K562 (cell line): ENCODE data around the gene LZTS3. TPM values are rescaled to one million over a fixed set of nuclear protein-coding genes. Genes with fewer than 3 reads are reported as not detected.

Source experiments
- BRD4 ChIP-seq: fragments of 200-600 bp; sonication (generic); IDR thresholded peaks from 2 replicates; pipeline ENCODE4 v1.6.1; 2017; ENCODE audit warnings: inconsistent platforms
- ELF4 ChIP-seq: fragments of 450-650 bp; formaldehyde crosslinking; IDR thresholded peaks from 2 replicates; pipeline ENCODE4 v1.4.0; 2022; ENCODE audit warnings: missing genetic modification characterization
- FOS ChIP-seq: IDR thresholded peaks from 3 replicates; pipeline ENCODE4 v1.6.1; 2011; ENCODE audit not compliant: insufficient read length; ENCODE audit errors: extremely low read depth
- FOXJ3 ChIP-seq: sonication (generic); formaldehyde crosslinking; IDR thresholded peaks from 2 replicates; pipeline ENCODE4 v1.4.0; 2020; ENCODE audit warnings: mild to moderate bottlenecking, missing genetic modification reagents
- GABPB1 ChIP-seq: sonication (generic); formaldehyde crosslinking; IDR thresholded peaks from 2 replicates; pipeline ENCODE4 v1.8.0; 2022; ENCODE audit warnings: mild to moderate bottlenecking, missing genetic modification reagents
- HNRNPK ChIP-seq: fragments of 200-400 bp; formaldehyde crosslinking; IDR thresholded peaks from one replicate; pipeline ENCODE4 v1.6.1; 2018; ENCODE audit warnings: mild to moderate bottlenecking, low read depth, low read length; ENCODE audit not compliant: poor library complexity, severe bottlenecking
- KLF6 ChIP-seq: fragments of 250-450 bp; sonication (Bioruptor Pico); IDR thresholded peaks from 2 replicates; pipeline ENCODE4 v1.4.0; 2020; ENCODE audit warnings: mild to moderate bottlenecking, moderate library complexity, borderline replicate concordance
- LEF1 ChIP-seq: fragments of 450-650 bp; IDR thresholded peaks from 2 replicates; pipeline ENCODE4 v1.6.1; 2016; ENCODE audit warnings: mild to moderate bottlenecking
- MXD1 ChIP-seq: fragments of 250-450 bp; sonication (Bioruptor Pico); IDR thresholded peaks from 2 replicates; pipeline ENCODE4 v1.8.0; 2021; ENCODE audit warnings: borderline replicate concordance, mild to moderate bottlenecking, moderate library complexity; ENCODE audit not compliant: poor library complexity, severe bottlenecking
- NFXL1 ChIP-seq: fragments of 450-650 bp; formaldehyde crosslinking; IDR thresholded peaks from 2 replicates; pipeline ENCODE4 v1.4.0; 2021; ENCODE audit warnings: mild to moderate bottlenecking
- NKRF ChIP-seq: fragments of 450-650 bp; IDR thresholded peaks from 2 replicates; pipeline ENCODE4 v1.6.1; 2016; ENCODE audit warnings: borderline replicate concordance
- RBM14 ChIP-seq: fragments of 200-400 bp; formaldehyde crosslinking; IDR thresholded peaks from 2 replicates; pipeline ENCODE4 v1.6.1; 2018; ENCODE audit warnings: low read depth, mild to moderate bottlenecking, low read length, moderate library complexity, borderline replicate concordance; ENCODE audit not compliant: insufficient read depth
- TCF15 ChIP-seq: fragments of 250-450 bp; sonication (Bioruptor Pico); IDR thresholded peaks from 2 replicates; pipeline ENCODE4 v1.8.0; 2022; ENCODE audit warnings: moderate library complexity, mild to moderate bottlenecking, inconsistent platforms
- TCF3 ChIP-seq: sonication (generic); formaldehyde crosslinking; IDR thresholded peaks from 2 replicates; pipeline ENCODE4 v1.4.0; 2020; ENCODE audit warnings: mild to moderate bottlenecking, missing genetic modification reagents
- TSHZ1 ChIP-seq: fragments of 250-450 bp; sonication (Bioruptor Pico); IDR thresholded peaks from 2 replicates; pipeline ENCODE4 v1.4.0; 2020; ENCODE audit warnings: mild to moderate bottlenecking, moderate library complexity
- ZNF197 ChIP-seq: fragments of 200-800 bp; sonication (Bioruptor generic); IDR thresholded peaks from 2 replicates; pipeline ENCODE4 v1.6.1; 2016; ENCODE audit warnings: low read depth, missing genetic modification characterization, missing compliant biosample characterization
- ZNF232 ChIP-seq: sonication (generic); formaldehyde crosslinking; IDR thresholded peaks from 2 replicates; pipeline ENCODE4 v1.8.0; 2022; ENCODE audit warnings: mild to moderate bottlenecking, missing genetic modification reagents
- polyA plus RNA-seq, 8 experiments: library from polyadenylated mRNA; depleted of rRNA in 4 of 8; stranded (reverse) in 5 of 8; unstranded in 3 of 8; fragments of >200 nt; fragmentation: Nextera tagmentation in 2 of 8; fragmentation: Illumina TruSeq in 1 of 8; extraction: Ambion mirVana in 2 of 8; extraction: Trizol in 1 of 8; gene quantifications; 2 replicates each; pipeline versions ENCODE4 v1.2.1 to v1.2.3, GENCODE V29; 2011 to 2014; ENCODE audit warnings: inconsistent platforms in 1 of 8, missing spikeins in 1 of 8
- total RNA-seq, 7 experiments: library from RNA; depleted of rRNA in 6 of 7; stranded (reverse); fragments of >200 nt in 6 of 7; fragmentation: Illumina TruSeq in 2 of 7; extraction: Trizol in 2 of 7; gene quantifications; 2 replicates each; pipeline versions ENCODE4 v1.2.1 to v1.2.3, GENCODE V29; 2011 to 2021; ENCODE audit warnings: low replicate concordance in 1 of 7
- TF ChIP-seq, protein P1 (sequence below): fragments of 450-650 bp; IDR thresholded peaks from one replicate; pipeline ENCODE4 v1.6.1; 2018; ENCODE audit warnings: mild to moderate bottlenecking, moderate library complexity; ENCODE audit not compliant: partially characterized antibody
- TF ChIP-seq, protein P2 (sequence below): sonication (generic); formaldehyde crosslinking; IDR thresholded peaks from 2 replicates; pipeline ENCODE4 v1.8.0; 2022; ENCODE audit warnings: mild to moderate bottlenecking, missing genetic modification reagents

Gene LZTS3
- total and polyA plus RNA-seq, 9 of the 15 experiments (the other 6 are each of a cell fraction or from before 2014, with no cell fraction given), result 0.07 to 2.9 (median 2.0) TPM

GRCh38 chr20:3204124-3204794, 30.9 kb upstream of the LZTS3 start, which contains the start of gene DDRGK1 (continued):
- TF ChIP-seq TSHZ1, result no peak
- no peak for TF ChIP-seq LEF1
- no peak for TF ChIP-seq BRD4
- no peak for TF ChIP-seq NFXL1 (CRISPR knock-in tag)
- TF ChIP-seq HNRNPK, result no peak
- no peak for TF ChIP-seq TCF15 (CRISPR knock-in tag)
- no peak for TF ChIP-seq TCF3 (CRISPR knock-in tag)
- TF ChIP-seq MXD1, result no peak
- TF ChIP-seq, protein P1, sequence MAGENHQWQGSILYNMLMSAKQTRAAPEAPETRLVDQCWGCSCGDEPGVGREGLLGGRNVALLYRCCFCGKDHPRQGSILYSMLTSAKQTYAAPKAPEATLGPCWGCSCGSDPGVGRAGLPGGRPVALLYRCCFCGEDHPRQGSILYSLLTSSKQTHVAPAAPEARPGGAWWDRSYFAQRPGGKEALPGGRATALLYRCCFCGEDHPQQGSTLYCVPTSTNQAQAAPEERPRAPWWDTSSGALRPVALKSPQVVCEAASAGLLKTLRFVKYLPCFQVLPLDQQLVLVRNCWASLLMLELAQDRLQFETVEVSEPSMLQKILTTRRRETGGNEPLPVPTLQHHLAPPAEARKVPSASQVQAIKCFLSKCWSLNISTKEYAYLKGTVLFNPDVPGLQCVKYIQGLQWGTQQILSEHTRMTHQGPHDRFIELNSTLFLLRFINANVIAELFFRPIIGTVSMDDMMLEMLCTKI, result no peak
- TF ChIP-seq GABPB1 (CRISPR knock-in tag), result peak; percentile 62
- TF ChIP-seq RBM14, result no peak
- TF ChIP-seq, protein P2, sequence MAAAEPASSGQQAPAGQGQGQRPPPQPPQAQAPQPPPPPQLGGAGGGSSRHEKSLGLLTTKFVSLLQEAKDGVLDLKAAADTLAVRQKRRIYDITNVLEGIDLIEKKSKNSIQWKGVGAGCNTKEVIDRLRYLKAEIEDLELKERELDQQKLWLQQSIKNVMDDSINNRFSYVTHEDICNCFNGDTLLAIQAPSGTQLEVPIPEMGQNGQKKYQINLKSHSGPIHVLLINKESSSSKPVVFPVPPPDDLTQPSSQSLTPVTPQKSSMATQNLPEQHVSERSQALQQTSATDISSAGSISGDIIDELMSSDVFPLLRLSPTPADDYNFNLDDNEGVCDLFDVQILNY (CRISPR knock-in tag), result no peak
- TF ChIP-seq FOXJ3, result no peak
- no peak for TF ChIP-seq NKRF
- TF ChIP-seq FOS, result no peak
- 0 out of 2 replicates have a peak, but pooled peaks have one; percentile 76 for TF ChIP-seq ZNF232 (CRISPR knock-in tag)
- TF ChIP-seq ELF4 (CRISPR knock-in tag), result no peak
- no peak for TF ChIP-seq ZNF197 (CRISPR knock-in tag)
- TF ChIP-seq KLF6, result no peak
